HepG2 (cell line): ENCODE results near the gene WDR35. TPM values are rescaled to one million over a fixed set of nuclear protein-coding genes. Genes with fewer than 3 reads are reported as not detected.
A peak's percentile ranks its signal among the peaks of the same experiment; 100 is the strongest.

ENCODE experiments used
- BCL6 ChIP-seq: IDR thresholded peaks from 2 replicates; pipeline ENCODE4 v1.6.1; 2016; ENCODE audit warnings: missing genetic modification reagents, missing compliant biosample characterization
- CCDC6 ChIP-seq: sonication (generic); formaldehyde crosslinking; IDR thresholded peaks from 2 replicates; pipeline ENCODE4 v1.8.1; 2022; ENCODE audit warnings: mild to moderate bottlenecking, missing genetic modification reagents, moderate library complexity
- ETV5 ChIP-seq: IDR thresholded peaks from 2 replicates; pipeline ENCODE4 v1.6.1; 2018; ENCODE audit warnings: missing biosample characterization, missing genetic modification reagents, inconsistent platforms, borderline replicate concordance
- HDAC1 ChIP-seq: sonication (generic); formaldehyde crosslinking; IDR thresholded peaks from 2 replicates; pipeline ENCODE4 v1.5.1; 2020; ENCODE audit warnings: mild to moderate bottlenecking, missing genetic modification reagents
- HMG20A ChIP-seq: IDR thresholded peaks from 2 replicates; pipeline ENCODE4 v1.6.1; 2016; ENCODE audit warnings: borderline replicate concordance
- NCOA1 ChIP-seq: sonication (generic); formaldehyde crosslinking; IDR thresholded peaks from 2 replicates; pipeline ENCODE4 v1.9.0; 2021; ENCODE audit warnings: missing genetic modification reagents
- NCOA2 ChIP-seq: sonication (generic); formaldehyde crosslinking; IDR thresholded peaks from 2 replicates; pipeline ENCODE4 v1.8.0; 2022; ENCODE audit warnings: inconsistent platforms
- NFKBIZ ChIP-seq: IDR thresholded peaks from 2 replicates; pipeline ENCODE4 v1.6.1; 2018; ENCODE audit warnings: missing genetic modification reagents, missing compliant biosample characterization
- PHF21A ChIP-seq: sonication (generic); formaldehyde crosslinking; IDR thresholded peaks from 2 replicates; pipeline ENCODE4 v1.5.0; 2020; ENCODE audit warnings: mild to moderate bottlenecking, missing genetic modification reagents
- RXRB ChIP-seq: IDR thresholded peaks from 2 replicates; pipeline ENCODE4 v1.6.1; 2016; ENCODE audit warnings: borderline replicate concordance, missing genetic modification reagents, missing compliant biosample characterization
- SALL1 ChIP-seq: sonication (generic); formaldehyde crosslinking; IDR thresholded peaks from 2 replicates; pipeline ENCODE4 v1.8.0; 2022; ENCODE audit warnings: mild to moderate bottlenecking, missing genetic modification reagents
- YEATS2 ChIP-seq: sonication (generic); formaldehyde crosslinking; IDR thresholded peaks from 2 replicates; pipeline ENCODE4 v1.4.0; 2020; ENCODE audit warnings: missing genetic modification reagents, borderline replicate concordance
- ZNF264 ChIP-seq: sonication (generic); formaldehyde crosslinking; IDR thresholded peaks from 2 replicates; pipeline ENCODE4 v1.4.0; 2020; ENCODE audit warnings: missing genetic modification reagents
- polyA plus RNA-seq, 8 experiments: library from polyadenylated mRNA; depleted of rRNA in 3 of 8; stranded (reverse) in 7 of 8; unstranded in 1 of 8; fragments of >200 nt; fragmentation: Illumina TruSeq in 4 of 8; extraction: Trizol in 4 of 8; gene quantifications; 2 replicates each; pipeline versions ENCODE4 v1.2.1 to v1.2.3, GENCODE V29; 2011 to 2016; ENCODE audit warnings: low read depth in 4 of 8, missing spikeins in 1 of 8, mixed read lengths in 1 of 8; ENCODE audit not compliant: insufficient read depth in 1 of 8
- total RNA-seq, 5 experiments: library from RNA; depleted of rRNA; stranded (reverse); fragments of >200 nt; fragmentation: Illumina TruSeq; extraction: Trizol; gene quantifications; 2 replicates each; pipeline ENCODE4 v1.2.3, GENCODE V29; 2016; ENCODE audit warnings: low read depth in 1 of 5
- TF ChIP-seq, protein P1 (sequence below), 2 experiments: sonication (generic) in 1 of 2; formaldehyde crosslinking in 1 of 2; IDR thresholded peaks; 2 replicates each; pipeline versions ENCODE4 v1.5.1 to v1.6.1; 2011 to 2020; ENCODE audit warnings: borderline replicate concordance in 1 of 2, low read depth in 1 of 2, low read length in 1 of 2, mild to moderate bottlenecking in 1 of 2, missing genetic modification reagents in 1 of 2, moderate library complexity in 1 of 2
- TF ChIP-seq, protein P2 (sequence below): sonication (generic); formaldehyde crosslinking; IDR thresholded peaks from 2 replicates; pipeline ENCODE4 v1.4.0; 2020; ENCODE audit warnings: missing genetic modification reagents
- TF ChIP-seq, protein P3 (sequence below): IDR thresholded peaks from 2 replicates; pipeline ENCODE4 v1.6.1; 2016
- TF ChIP-seq, protein P4 (sequence below): IDR thresholded peaks from 2 replicates; pipeline ENCODE4 v1.6.1; 2012; ENCODE audit warnings: low read depth, low read length, improper control_type of control experiment
- TF ChIP-seq, protein P5 (sequence below): sonication (generic); formaldehyde crosslinking; IDR thresholded peaks from 2 replicates; pipeline ENCODE4 v1.4.0; 2020; ENCODE audit warnings: mild to moderate bottlenecking, missing genetic modification reagents

WDR35 gene
- total and polyA plus RNA-seq, 2 of the 13 experiments (the other 11 are each of a cell fraction or from before 2014, with no cell fraction given): 11.1 to 19.6 TPM

DNA sequence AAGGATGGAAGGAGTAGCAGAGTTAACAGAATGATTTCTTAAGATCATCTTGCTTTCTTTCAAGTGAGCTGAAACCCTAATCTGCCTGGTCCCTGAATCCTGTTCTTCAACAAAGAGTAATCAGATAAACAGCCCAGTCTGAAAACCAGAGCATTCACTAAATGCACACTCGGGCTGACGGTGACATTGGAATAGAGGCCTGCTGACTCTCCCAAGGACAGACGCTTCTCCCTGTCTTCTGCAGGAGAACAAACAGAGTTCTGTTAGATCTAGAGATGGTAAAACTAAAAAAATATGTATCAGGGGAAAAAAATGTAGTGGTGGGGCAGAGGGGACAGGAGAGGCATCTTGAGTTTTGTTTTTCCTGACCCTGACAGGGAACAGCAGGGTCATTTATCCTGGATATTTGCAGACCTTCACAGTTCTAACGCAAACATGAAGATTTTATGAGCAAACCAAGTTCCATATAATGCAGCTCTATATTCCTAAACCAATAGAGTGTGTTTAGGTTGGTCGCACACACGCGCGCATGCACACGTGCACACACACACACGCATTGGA lies 15.2 kb upstream of the WDR35 start (continued):
- TF ChIP-seq, protein P1, sequence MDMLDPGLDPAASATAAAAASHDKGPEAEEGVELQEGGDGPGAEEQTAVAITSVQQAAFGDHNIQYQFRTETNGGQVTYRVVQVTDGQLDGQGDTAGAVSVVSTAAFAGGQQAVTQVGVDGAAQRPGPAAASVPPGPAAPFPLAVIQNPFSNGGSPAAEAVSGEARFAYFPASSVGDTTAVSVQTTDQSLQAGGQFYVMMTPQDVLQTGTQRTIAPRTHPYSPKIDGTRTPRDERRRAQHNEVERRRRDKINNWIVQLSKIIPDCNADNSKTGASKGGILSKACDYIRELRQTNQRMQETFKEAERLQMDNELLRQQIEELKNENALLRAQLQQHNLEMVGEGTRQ (IDR thresholded peaks at IDR 0.05; ENCODE audit: low read depth, low read length): no peak
- TF ChIP-seq, protein P1 (CRISPR knock-in tag; IDR thresholded peaks at IDR 0.05; ENCODE audit: borderline replicate concordance): no peak
- TF ChIP-seq, protein P2, sequence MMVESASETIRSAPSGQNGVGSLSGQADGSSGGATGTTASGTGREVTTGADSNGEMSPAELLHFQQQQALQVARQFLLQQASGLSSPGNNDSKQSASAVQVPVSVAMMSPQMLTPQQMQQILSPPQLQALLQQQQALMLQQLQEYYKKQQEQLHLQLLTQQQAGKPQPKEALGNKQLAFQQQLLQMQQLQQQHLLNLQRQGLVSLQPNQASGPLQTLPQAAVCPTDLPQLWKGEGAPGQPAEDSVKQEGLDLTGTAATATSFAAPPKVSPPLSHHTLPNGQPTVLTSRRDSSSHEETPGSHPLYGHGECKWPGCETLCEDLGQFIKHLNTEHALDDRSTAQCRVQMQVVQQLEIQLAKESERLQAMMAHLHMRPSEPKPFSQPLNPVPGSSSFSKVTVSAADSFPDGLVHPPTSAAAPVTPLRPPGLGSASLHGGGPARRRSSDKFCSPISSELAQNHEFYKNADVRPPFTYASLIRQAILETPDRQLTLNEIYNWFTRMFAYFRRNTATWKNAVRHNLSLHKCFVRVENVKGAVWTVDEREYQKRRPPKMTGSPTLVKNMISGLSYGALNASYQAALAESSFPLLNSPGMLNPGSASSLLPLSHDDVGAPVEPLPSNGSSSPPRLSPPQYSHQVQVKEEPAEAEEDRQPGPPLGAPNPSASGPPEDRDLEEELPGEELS: peak; percentile 57; the same call in 1 of the 2 replicates
- TF ChIP-seq HMG20A (CRISPR knock-in tag) (peak; percentile 52; the same call in 1 of the 2 replicates), BCL6 (CRISPR knock-in tag) (peak; percentile 55; the same call in 1 of the 2 replicates), NCOA1 (peak; percentile 48; the same call in 1 of the 2 replicates), NFKBIZ (CRISPR knock-in tag) (peak; percentile 80; the same call in 1 of the 2 replicates), PHF21A (CRISPR knock-in tag) (0 out of 2 replicates have a peak, but pooled peaks have one; percentile 47), NCOA2 (CRISPR knock-in tag) (peak; percentile 84), CCDC6 (CRISPR knock-in tag) (no peak), ZNF264 (CRISPR knock-in tag) (no peak), RXRB (peak; percentile 85), SALL1 (peak; percentile 91; the same call in 1 of the 2 replicates), YEATS2 (CRISPR knock-in tag) (no peak), HDAC1 (CRISPR knock-in tag) (peak; percentile 54; the same call in 1 of the 2 replicates), ETV5 (peak; percentile 23; the same call in 1 of the 2 replicates)
- TF ChIP-seq, protein P3, sequence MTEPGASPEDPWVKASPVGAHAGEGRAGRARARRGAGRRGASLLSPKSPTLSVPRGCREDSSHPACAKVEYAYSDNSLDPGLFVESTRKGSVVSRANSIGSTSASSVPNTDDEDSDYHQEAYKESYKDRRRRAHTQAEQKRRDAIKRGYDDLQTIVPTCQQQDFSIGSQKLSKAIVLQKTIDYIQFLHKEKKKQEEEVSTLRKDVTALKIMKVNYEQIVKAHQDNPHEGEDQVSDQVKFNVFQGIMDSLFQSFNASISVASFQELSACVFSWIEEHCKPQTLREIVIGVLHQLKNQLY (CRISPR knock-in tag): peak; percentile 46; the same call in 1 of the 2 replicates
- TF ChIP-seq, protein P4, sequence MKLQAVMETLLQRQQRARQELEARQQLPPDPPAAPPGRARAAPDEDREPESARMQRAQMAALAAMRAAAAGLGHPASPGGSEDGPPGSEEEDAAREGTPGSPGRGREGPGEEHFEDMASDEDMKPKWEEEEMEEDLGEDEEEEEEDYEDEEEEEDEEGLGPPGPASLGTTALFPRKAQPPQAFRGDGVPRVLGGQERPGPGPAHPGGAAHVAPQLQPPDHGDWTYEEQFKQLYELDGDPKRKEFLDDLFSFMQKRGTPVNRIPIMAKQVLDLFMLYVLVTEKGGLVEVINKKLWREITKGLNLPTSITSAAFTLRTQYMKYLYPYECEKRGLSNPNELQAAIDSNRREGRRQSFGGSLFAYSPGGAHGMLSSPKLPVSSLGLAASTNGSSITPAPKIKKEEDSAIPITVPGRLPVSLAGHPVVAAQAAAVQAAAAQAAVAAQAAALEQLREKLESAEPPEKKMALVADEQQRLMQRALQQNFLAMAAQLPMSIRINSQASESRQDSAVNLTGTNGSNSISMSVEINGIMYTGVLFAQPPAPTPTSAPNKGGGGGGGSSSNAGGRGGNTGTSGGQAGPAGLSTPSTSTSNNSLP: 0 out of 2 replicates have a peak, but pooled peaks have one; percentile 11
- TF ChIP-seq, protein P5, sequence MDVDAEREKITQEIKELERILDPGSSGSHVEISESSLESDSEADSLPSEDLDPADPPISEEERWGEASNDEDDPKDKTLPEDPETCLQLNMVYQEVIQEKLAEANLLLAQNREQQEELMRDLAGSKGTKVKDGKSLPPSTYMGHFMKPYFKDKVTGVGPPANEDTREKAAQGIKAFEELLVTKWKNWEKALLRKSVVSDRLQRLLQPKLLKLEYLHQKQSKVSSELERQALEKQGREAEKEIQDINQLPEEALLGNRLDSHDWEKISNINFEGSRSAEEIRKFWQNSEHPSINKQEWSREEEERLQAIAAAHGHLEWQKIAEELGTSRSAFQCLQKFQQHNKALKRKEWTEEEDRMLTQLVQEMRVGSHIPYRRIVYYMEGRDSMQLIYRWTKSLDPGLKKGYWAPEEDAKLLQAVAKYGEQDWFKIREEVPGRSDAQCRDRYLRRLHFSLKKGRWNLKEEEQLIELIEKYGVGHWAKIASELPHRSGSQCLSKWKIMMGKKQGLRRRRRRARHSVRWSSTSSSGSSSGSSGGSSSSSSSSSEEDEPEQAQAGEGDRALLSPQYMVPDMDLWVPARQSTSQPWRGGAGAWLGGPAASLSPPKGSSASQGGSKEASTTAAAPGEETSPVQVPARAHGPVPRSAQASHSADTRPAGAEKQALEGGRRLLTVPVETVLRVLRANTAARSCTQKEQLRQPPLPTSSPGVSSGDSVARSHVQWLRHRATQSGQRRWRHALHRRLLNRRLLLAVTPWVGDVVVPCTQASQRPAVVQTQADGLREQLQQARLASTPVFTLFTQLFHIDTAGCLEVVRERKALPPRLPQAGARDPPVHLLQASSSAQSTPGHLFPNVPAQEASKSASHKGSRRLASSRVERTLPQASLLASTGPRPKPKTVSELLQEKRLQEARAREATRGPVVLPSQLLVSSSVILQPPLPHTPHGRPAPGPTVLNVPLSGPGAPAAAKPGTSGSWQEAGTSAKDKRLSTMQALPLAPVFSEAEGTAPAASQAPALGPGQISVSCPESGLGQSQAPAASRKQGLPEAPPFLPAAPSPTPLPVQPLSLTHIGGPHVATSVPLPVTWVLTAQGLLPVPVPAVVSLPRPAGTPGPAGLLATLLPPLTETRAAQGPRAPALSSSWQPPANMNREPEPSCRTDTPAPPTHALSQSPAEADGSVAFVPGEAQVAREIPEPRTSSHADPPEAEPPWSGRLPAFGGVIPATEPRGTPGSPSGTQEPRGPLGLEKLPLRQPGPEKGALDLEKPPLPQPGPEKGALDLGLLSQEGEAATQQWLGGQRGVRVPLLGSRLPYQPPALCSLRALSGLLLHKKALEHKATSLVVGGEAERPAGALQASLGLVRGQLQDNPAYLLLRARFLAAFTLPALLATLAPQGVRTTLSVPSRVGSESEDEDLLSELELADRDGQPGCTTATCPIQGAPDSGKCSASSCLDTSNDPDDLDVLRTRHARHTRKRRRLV (CRISPR knock-in tag): peak; percentile 71; the same call in 1 of the 2 replicates
